22Rv1 (cell line): ENCODE results near the gene UGT1A5.

Source experiments
- H3K27ac ChIP-seq: fragments of 450-650 bp; 2 replicates; pipeline ENCODE4 v1.5.1; 2017
- CTCF ChIP-seq: fragments of 450-650 bp; IDR thresholded peaks from 2 replicates; pipeline ENCODE4 v1.5.1; 2017; ENCODE audit warnings: mild to moderate bottlenecking
- ZFX ChIP-seq: fragments of 450-650 bp; IDR thresholded peaks from 2 replicates; pipeline ENCODE4 v1.6.1; 2017; ENCODE audit warnings: antibody characterized with exemption, borderline replicate concordance

The UGT1A5 gene

GRCh38 chr2:233811732-233812131, 99.0 kb downstream of the UGT1A5 start:
- no peak overlapping the region for H3K27ac ChIP-seq
- no peak for TF ChIP-seq ZFX
- no peak for TF ChIP-seq CTCF

- TF ChIP-seq ZFX (no peak), CTCF (no peak)
- H3K27ac ChIP-seq = no peak overlapping the region
Observed at GRCh38 chr2:233813236-233814055, 100.7 kb downstream of the UGT1A5 start.

DNA sequence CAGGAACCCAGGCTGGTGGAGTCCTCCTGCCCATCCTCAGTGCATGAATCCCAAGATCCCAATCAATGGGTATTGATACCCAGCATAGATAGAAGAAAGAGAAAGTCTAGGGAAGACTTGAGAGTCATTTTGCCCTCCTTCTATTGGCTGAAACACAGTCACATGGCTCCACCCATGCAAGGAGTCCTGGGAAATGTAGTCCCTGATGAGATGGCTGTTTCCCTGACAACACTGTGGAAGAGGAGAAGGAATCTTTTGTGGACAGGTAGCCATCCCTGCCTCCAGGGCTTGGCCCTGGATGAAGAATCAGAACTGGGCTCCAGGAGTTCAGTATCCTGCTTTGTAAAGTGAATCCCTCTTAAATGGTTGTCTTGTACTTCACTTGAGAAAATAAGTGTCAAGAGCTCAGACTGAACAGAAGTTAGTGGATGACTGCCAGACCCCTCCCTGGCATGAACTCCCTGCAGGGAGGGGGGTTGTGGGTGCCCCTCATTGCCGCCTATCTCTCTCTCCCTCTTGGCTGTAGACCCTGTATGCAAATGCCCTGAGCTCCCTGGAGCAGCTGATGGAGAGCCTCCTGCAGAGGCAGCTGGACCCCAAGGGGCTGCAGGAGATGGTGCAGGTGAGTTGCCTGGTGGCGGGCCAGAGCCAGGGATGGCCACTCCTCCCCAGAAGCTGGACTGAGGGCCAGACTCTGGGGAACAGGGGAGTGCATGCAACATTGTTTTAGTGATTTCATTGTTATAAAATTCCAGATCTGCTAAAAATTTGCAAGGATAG, 101.5 kb downstream of the UGT1A5 start:
- H3K27ac ChIP-seq = no peak overlapping the region
- TF ChIP-seq CTCF (no peak), ZFX (no peak)

- no peak for TF ChIP-seq CTCF
- no peak for TF ChIP-seq ZFX
- H3K27ac ChIP-seq = no peak overlapping the region
Observed at GRCh38 chr2:233815861-233816260, 103.2 kb downstream of the UGT1A5 start.

GRCh38 chr2:233816334-233816733, 103.6 kb downstream of the UGT1A5 start:
- TF ChIP-seq ZFX (no peak), CTCF (no peak)
- H3K27ac ChIP-seq = no peak overlapping the region

DNA sequence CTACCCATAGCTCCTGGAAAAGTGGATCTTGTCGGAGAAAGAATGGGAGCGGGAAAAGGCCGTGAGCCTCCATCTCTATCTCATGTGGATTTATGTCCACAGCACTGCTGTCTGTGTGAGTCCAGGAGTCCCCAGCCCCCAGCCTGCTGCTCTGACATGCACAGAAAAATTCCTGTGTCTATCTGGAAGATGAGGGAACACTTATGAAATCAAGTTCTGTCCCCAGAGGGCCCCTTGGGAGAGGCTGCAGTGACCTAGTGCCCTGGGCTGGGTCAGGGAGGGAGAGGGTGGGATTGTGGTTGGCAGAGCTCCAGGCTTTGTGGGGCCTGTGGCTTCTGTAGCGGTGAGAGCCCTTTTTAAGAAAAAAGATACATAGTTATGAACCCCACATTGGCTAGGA, 104.1 kb downstream of the UGT1A5 start:
- H3K27ac ChIP-seq = no peak overlapping the region
- no peak for TF ChIP-seq ZFX
- no peak for TF ChIP-seq CTCF

GRCh38 chr2:233817361-233817911, 104.7 kb downstream of the UGT1A5 start:
- H3K27ac ChIP-seq = no peak overlapping the region
- TF ChIP-seq ZFX (no peak), CTCF (no peak)
